Neuronal stem cell (in vitro differentiated cells): Measurements from ENCODE around the gene KIF5B.

ENCODE experiments used
- DNase-seq: peaks from one replicate; pipeline ENCODE4 v3.0.0-alpha.2; 2013; ENCODE audit warnings: low spot score
- H2AFZ ChIP-seq: one replicate; pipeline ENCODE4 v1.6.1; 2013; ENCODE audit warnings: mild to moderate bottlenecking, low read length, inconsistent platforms
- H2AK5ac ChIP-seq: 2 replicates; pipeline ENCODE4 v1.6.1; 2013; ENCODE audit warnings: low read depth, mild to moderate bottlenecking, inconsistent platforms, low read length, moderate library complexity, mixed read lengths
- H2BK120ac ChIP-seq: 2 replicates; pipeline ENCODE4 v1.6.1; 2013; ENCODE audit warnings: low read depth, mild to moderate bottlenecking, inconsistent platforms, low read length, moderate library complexity, mixed read lengths
- H2BK12ac ChIP-seq: one replicate; pipeline ENCODE4 v1.6.1; 2013; ENCODE audit warnings: low read length, inconsistent platforms
- H2BK15ac ChIP-seq: 2 replicates; pipeline ENCODE4 v1.6.1; 2013; ENCODE audit warnings: mild to moderate bottlenecking, low read length, inconsistent platforms, mixed read lengths
- H2BK5ac ChIP-seq: one replicate; pipeline ENCODE4 v1.6.1; 2013; ENCODE audit warnings: inconsistent platforms, mild to moderate bottlenecking, low read length, moderate library complexity
- H3K14ac ChIP-seq: one replicate; pipeline ENCODE4 v1.6.1; 2013; ENCODE audit warnings: low read length, inconsistent platforms
- H3K18ac ChIP-seq: 2 replicates; pipeline ENCODE4 v1.6.1; 2013; ENCODE audit warnings: low read length, inconsistent platforms
- H3K23ac ChIP-seq: 2 replicates; pipeline ENCODE4 v1.6.1; 2013; ENCODE audit warnings: low read depth, mild to moderate bottlenecking, mixed read lengths, low read length, inconsistent platforms; ENCODE audit not compliant: poor library complexity
- H3K27ac ChIP-seq: replicated peaks from 3 replicates; pipeline ENCODE4 v1.5.1; 2013; ENCODE audit warnings: low read length, inconsistent platforms
- H3K27me3 ChIP-seq, 3 experiments: 2 replicates each; pipeline ENCODE4 v1.6.1; 2013; ENCODE audit warnings: low read length in 3 of 3, mild to moderate bottlenecking in 2 of 3, inconsistent platforms in 1 of 3, low read depth in 1 of 3, mixed read lengths in 1 of 3, moderate library complexity in 1 of 3; ENCODE audit not compliant: control insufficient read depth in 3 of 3, insufficient read depth in 3 of 3
- H3K36me3 ChIP-seq, 2 donors: replicated peaks in 1 of 2; 2 replicates each; pipeline ENCODE4 v1.6.1; 2013; ENCODE audit warnings: low read length in 2 of 2; ENCODE audit not compliant: control insufficient read depth in 2 of 2, insufficient read depth in 2 of 2
- H3K4ac ChIP-seq: 2 replicates; pipeline ENCODE4 v1.6.1; 2013; ENCODE audit warnings: inconsistent platforms, mild to moderate bottlenecking, low read length, moderate library complexity
- H3K4me1 ChIP-seq, 2 donors: 1 replicate in 1 of 2; 2 replicates in 1 of 2; pipeline ENCODE4 v1.6.1; 2013; ENCODE audit warnings: low read length in 2 of 2, low read depth in 1 of 2; ENCODE audit not compliant: control insufficient read depth in 2 of 2, insufficient read depth in 1 of 2
- H3K4me2 ChIP-seq: one replicate; pipeline ENCODE4 v1.6.1; 2013; ENCODE audit warnings: mild to moderate bottlenecking, low read length, inconsistent platforms; ENCODE audit not compliant: insufficient read depth, poor library complexity, severe bottlenecking
- H3K4me3 ChIP-seq, 2 donors: 2 replicates each; pipeline ENCODE4 v1.5.1; 2013; ENCODE audit warnings: low read length in 2 of 2, mild to moderate bottlenecking in 2 of 2, inconsistent platforms in 1 of 2, moderate library complexity in 1 of 2
- H3K79me1 ChIP-seq: one replicate; pipeline ENCODE4 v1.6.1; 2013; ENCODE audit warnings: low read depth, mild to moderate bottlenecking, inconsistent platforms, low read length, moderate library complexity
- H3K9ac ChIP-seq: one replicate; pipeline ENCODE4 v1.6.1; 2013; ENCODE audit warnings: mild to moderate bottlenecking, low read depth, low read length, inconsistent platforms; ENCODE audit not compliant: poor library complexity
- H3K9me3 ChIP-seq, 2 donors: replicated peaks in 1 of 2; 2 replicates each; pipeline versions ENCODE3 to v1.6.1; 2013; ENCODE audit warnings: low read length in 2 of 2, mild to moderate bottlenecking in 2 of 2, inconsistent platforms in 1 of 2, low read depth in 1 of 2, mixed read lengths in 1 of 2, moderate library complexity in 1 of 2; ENCODE audit not compliant: control insufficient read depth in 2 of 2, insufficient read depth in 1 of 2
- H4K8ac ChIP-seq: one replicate; pipeline ENCODE4 v1.6.1; 2013; ENCODE audit warnings: low read depth, mild to moderate bottlenecking, inconsistent platforms, low read length, moderate library complexity
- H4K91ac ChIP-seq: one replicate; pipeline ENCODE4 v1.6.1; 2013; ENCODE audit warnings: low read length, low read depth, mild to moderate bottlenecking, inconsistent platforms; ENCODE audit not compliant: poor library complexity
- WGBS, 2 donors: extraction: QIAGEN DNeasy Blood & Tissue Kit; methylation state at CpG; one replicate each; pipeline ENCODE4 v1.1.7; 2013; ENCODE audit warnings: missing lambda C conversion rate in 2 of 2, mixed read lengths in 1 of 2; ENCODE audit not compliant: insufficient read length in 2 of 2, insufficient replicate concordance in 1 of 2; ENCODE audit errors: extremely low coverage in 2 of 2; 5-methylcytosine and 5-hydroxymethylcytosine counted together

KIF5B gene

DNA sequence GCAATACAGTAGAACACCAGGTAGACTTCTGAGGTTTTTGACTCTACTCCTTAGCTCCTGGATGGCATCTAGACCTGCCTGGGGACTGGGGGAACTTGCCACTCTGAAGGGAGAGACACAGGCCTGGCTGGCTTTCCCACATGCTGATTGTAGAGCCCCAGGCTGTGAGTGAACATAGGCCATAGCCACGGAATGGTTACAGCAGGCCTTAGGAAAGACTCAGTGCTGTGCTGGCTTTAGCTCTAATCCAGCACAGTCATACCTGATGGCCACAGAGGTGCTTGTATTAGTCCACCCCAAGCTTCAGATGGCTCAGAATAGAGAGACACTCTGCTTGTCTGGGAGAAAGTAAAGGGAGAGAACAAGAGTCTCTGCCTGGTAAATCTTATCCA is 92.6 kb downstream of the KIF5B start:
- Histone ChIP-seq H2BK15ac (no peak overlapping the region), H4K8ac (no peak overlapping the region), H3K18ac (no peak overlapping the region), H3K79me1 (no peaks in the 10 kb centered on the region), H4K91ac (no peak overlapping the region), H2BK120ac (no peak overlapping the region), H3K4me2 (no peak overlapping the region), H3K36me3 (no peaks in the 10 kb centered on the region), H3K14ac (no peak overlapping the region), H3K23ac (no peak overlapping the region), H3K4me1 (no peaks in the 10 kb centered on the region), H3K9ac (no peak overlapping the region), H3K27me3 (no peaks in the 10 kb centered on the region), H3K9me3 (no peaks in the 10 kb centered on the region), H2AK5ac (no peak overlapping the region), H3K4me3 (no peak overlapping the region), H3K27ac (no peak overlapping the region), H2BK5ac (no peak overlapping the region), H2BK12ac (no peak overlapping the region), H2AFZ (no peak overlapping the region), H3K4ac (no peak overlapping the region)
- no peak for DNase-seq
- WGBS, 2 donors = no CpG with 5 or more reads among the region's 1 CpG

DNA sequence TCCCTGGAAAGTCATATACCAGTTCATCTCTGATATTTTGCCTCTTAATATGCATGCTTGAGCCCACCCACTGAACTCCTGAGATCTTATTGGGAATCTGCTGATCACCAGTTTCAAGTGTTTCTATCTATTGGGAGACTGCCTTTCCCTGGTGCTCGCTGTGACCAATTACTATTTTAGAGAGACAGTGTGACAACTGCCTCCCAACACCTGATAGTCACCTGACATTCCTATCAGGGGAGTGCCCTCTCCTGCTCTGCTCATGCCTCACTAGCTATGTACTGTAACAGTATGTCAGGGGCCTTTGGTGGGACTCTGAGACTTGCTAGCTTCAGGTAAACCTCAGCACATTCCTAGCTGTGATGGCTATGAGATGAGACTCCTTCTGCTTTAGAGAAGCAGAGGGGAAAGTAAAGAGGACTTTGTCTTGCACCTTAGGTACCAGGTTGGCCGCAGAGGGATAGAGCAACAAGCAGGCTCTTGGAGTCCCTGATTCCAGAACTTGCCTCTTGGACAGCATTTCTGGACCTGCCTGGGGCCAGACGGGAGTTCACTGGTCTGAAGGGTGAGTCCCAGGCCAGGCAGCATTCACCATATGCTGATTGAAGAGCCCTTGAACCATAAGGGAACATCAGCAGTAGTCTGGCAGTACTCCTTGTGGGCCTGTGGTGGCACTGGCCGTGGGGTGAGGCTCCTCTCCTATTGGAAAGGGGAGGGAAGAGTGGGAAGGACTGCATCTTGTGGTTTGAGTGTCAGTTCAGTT is 93.2 kb downstream of the KIF5B start:
- H3K79me1 ChIP-seq = no peaks in the 10 kb centered on the region
- H3K9ac ChIP-seq = no peak overlapping the region
- no peak for DNase-seq
- H3K36me3 ChIP-seq = no peaks in the 10 kb centered on the region
- no peaks in the 10 kb centered on the region for H3K27me3 ChIP-seq
- no peak overlapping the region for H2BK12ac ChIP-seq
- no peak overlapping the region for H3K4ac ChIP-seq
- no peak overlapping the region for H2BK5ac ChIP-seq
- no peak overlapping the region for H4K8ac ChIP-seq
- H3K4me2 ChIP-seq = no peak overlapping the region
- H2AK5ac ChIP-seq = no peak overlapping the region
- no CpG with 5 or more reads among the region's 4 CpGs for WGBS, 2 donors
- no peak overlapping the region for H3K14ac ChIP-seq
- no peak overlapping the region for H2BK15ac ChIP-seq
- H3K27ac ChIP-seq = no peak overlapping the region
- H2AFZ ChIP-seq = no peak overlapping the region
- H3K4me1 ChIP-seq = no peaks in the 10 kb centered on the region
- H4K91ac ChIP-seq = no peak overlapping the region
- H3K23ac ChIP-seq = no peak overlapping the region
- H3K4me3 ChIP-seq = no peak overlapping the region
- H3K18ac ChIP-seq = no peak overlapping the region
- H3K9me3 ChIP-seq = no peaks in the 10 kb centered on the region
- H2BK120ac ChIP-seq = no peak overlapping the region

DNA sequence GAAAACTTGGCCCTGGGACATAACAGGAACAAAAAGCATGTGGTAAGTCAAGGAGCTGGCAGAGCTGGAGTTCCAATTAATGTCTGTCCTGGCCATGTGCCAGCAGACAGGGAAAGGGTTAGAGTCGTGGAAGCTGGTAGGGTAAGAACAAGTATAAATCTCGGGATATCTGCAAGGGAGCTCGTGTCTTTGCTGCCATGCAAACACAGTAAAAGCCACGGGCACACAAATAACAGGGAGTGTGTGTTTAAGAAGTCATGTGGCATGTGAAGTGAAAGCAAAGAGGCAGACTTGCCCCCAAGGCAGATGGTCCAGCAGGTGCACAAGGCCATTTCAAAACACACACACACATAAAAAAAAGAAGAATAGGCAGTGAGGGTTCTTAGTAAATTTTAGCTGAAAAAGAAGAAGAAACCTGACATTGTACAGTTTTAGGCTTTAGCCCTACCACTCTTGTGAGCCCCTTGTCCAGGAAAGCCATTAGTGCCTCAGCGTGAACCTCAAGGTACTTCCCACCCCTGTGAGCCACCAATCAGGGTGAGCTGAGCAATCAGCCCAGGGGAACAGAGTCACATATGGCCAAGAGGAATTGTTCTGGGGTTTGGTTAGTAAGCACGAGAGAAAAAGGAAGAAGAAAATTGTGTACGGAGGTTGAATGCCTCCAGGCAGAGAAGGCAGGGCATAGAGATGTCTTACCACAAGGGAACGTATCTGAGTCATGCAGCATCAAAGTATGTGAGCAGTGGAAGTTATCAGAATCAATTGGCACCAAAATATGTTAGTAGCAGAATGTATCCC is 94.7 kb downstream of the KIF5B start:
- H2BK15ac ChIP-seq = no peak overlapping the region
- H3K4me3 ChIP-seq = no peak overlapping the region
- H3K79me1 ChIP-seq = no peaks in the 10 kb centered on the region
- no peak overlapping the region for H3K27ac ChIP-seq
- no peaks in the 10 kb centered on the region for H3K4me1 ChIP-seq
- H3K36me3 ChIP-seq = no peaks in the 10 kb centered on the region
- H2BK120ac ChIP-seq = no peak overlapping the region
- H2AFZ ChIP-seq = no peak overlapping the region
- no peaks in the 10 kb centered on the region for H3K9me3 ChIP-seq
- H2BK5ac ChIP-seq = no peak overlapping the region
- no peaks in the 10 kb centered on the region for H3K27me3 ChIP-seq
- no peak for DNase-seq
- no peak overlapping the region for H3K9ac ChIP-seq
- H2BK12ac ChIP-seq = no peak overlapping the region
- H4K8ac ChIP-seq = no peak overlapping the region
- H3K14ac ChIP-seq = no peak overlapping the region
- H3K23ac ChIP-seq = no peak overlapping the region
- no CpG with 5 or more reads among the region's 8 CpGs for WGBS, 2 donors
- H4K91ac ChIP-seq = no peak overlapping the region
- H3K18ac ChIP-seq = no peak overlapping the region
- no peak overlapping the region for H3K4ac ChIP-seq
- H3K4me2 ChIP-seq = no peak overlapping the region
- H2AK5ac ChIP-seq = no peak overlapping the region

DNA sequence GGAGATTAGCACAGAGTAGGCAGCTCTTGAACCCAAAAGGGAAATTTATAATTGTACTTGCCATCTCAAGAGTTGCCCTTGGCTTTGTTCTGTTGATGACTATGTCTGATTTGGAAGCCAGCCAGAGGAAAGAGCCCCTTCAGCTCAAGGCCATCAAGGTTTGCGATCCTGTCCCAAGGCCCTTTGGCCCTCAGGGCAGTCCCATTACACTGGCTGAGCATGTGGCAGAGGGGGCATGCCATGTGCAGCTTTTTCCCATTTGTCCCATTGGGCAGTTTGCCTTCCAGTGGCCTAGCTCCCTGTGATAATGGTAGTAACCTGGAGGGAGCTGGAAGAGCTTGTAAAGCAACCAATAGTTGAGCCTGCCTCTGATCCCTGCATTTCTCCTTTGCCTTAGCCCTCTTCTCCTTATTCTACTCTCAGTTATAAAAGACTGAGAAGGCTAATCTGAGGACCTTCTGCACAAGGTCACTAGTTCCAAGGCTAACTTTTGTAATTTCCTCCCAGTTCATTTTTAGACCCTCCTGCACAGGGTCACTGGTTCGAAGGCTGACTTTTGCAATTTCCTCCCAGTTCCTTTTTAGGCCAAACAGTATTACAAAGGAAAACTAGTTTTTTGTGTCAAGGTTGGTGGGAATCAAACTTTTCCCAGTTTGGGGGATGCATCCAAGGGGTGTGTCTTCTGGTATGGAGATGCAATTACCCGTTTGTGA is 96.6 kb downstream of the KIF5B start:
- Histone ChIP-seq H2BK12ac (no peak overlapping the region), H3K79me1 (no peaks in the 10 kb centered on the region), H3K36me3 (no peaks in the 10 kb centered on the region), H3K27me3 (no peaks in the 10 kb centered on the region), H2BK15ac (no peak overlapping the region), H3K4me1 (no peaks in the 10 kb centered on the region), H3K23ac (no peak overlapping the region), H3K18ac (no peak overlapping the region), H2AK5ac (no peak overlapping the region), H4K91ac (no peak overlapping the region), H3K4ac (no peak overlapping the region), H3K4me3 (no peak overlapping the region), H4K8ac (no peak overlapping the region), H3K4me2 (no peak overlapping the region), H2BK120ac (no peak overlapping the region), H2BK5ac (no peak overlapping the region), H3K9ac (no peak overlapping the region), H3K9me3 (peaks cover 1 to 5% of the 10 kb centered on the region in 2 donors), H3K14ac (no peak overlapping the region), H2AFZ (no peak overlapping the region), H3K27ac (no peak overlapping the region)
- no peak for DNase-seq
- no CpG with 5 or more reads among the region's 3 CpGs for WGBS, 2 donors
